K562 (cell line): ENCODE measurements around the gene MAD1L1. TPM values are rescaled to one million over a fixed set of nuclear protein-coding genes. Genes with fewer than 3 reads are reported as not detected.
A peak's percentile ranks its signal among the peaks of the same experiment; 100 is the strongest.

ENCODE experiments used
- EP400 ChIP-seq: fragments of 450-650 bp; IDR thresholded peaks from 2 replicates; pipeline ENCODE4 v1.6.1; 2017; ENCODE audit warnings: antibody characterized with exemption, mild to moderate bottlenecking, moderate library complexity
- FOXK1 ChIP-seq: sonication (generic); formaldehyde crosslinking; IDR thresholded peaks from 2 replicates; pipeline ENCODE4 v1.8.0; 2022; ENCODE audit warnings: missing genetic modification reagents, mild to moderate bottlenecking, borderline replicate concordance
- L3MBTL2 ChIP-seq: fragments of 450-650 bp; IDR thresholded peaks from 2 replicates; pipeline ENCODE4 v1.6.1; 2016; ENCODE audit warnings: mild to moderate bottlenecking, moderate library complexity
- LARP7 ChIP-seq: fragments of 450-650 bp; IDR thresholded peaks from 2 replicates; pipeline ENCODE4 v1.6.1; 2016
- MAZ ChIP-seq, 2 experiments: fragments of 450-650 bp in 1 of 2; sonication (generic) in 1 of 2; formaldehyde crosslinking; IDR thresholded peaks in 1 of 2; conservative IDR thresholded peaks in 1 of 2; 2 replicates each; pipeline versions ENCODE4 v1.4.0 to v1.5.0; 2020; ENCODE audit warnings: mild to moderate bottlenecking in 1 of 2, missing genetic modification reagents in 1 of 2
- MCM2 ChIP-seq: fragments of 450-650 bp; IDR thresholded peaks from 2 replicates; pipeline ENCODE4 v1.6.1; 2017; ENCODE audit warnings: low read depth, mild to moderate bottlenecking
- ZNF436 ChIP-seq: fragments of 250-450, 450-650 bp; sonication (Bioruptor Pico); formaldehyde crosslinking; IDR thresholded peaks from 2 replicates; pipeline ENCODE4 v1.7.0; 2020; ENCODE audit warnings: mild to moderate bottlenecking
- ZNF584 ChIP-seq: fragments of 200-800 bp; sonication (Bioruptor generic); IDR thresholded peaks from 2 replicates; pipeline ENCODE4 v1.6.1; 2016; ENCODE audit warnings: low read depth, mild to moderate bottlenecking, missing genetic modification characterization, missing compliant biosample characterization
- polyA plus RNA-seq, 8 experiments: library from polyadenylated mRNA; depleted of rRNA in 4 of 8; stranded (reverse) in 5 of 8; unstranded in 3 of 8; fragments of >200 nt; fragmentation: Nextera tagmentation in 2 of 8; fragmentation: Illumina TruSeq in 1 of 8; extraction: Ambion mirVana in 2 of 8; extraction: Trizol in 1 of 8; gene quantifications; 2 replicates each; pipeline versions ENCODE4 v1.2.1 to v1.2.3, GENCODE V29; 2011 to 2014; ENCODE audit warnings: inconsistent platforms in 1 of 8, missing spikeins in 1 of 8
- total RNA-seq, 7 experiments: library from RNA; depleted of rRNA in 6 of 7; stranded (reverse); fragments of >200 nt in 6 of 7; fragmentation: Illumina TruSeq in 2 of 7; extraction: Trizol in 2 of 7; gene quantifications; 2 replicates each; pipeline versions ENCODE4 v1.2.1 to v1.2.3, GENCODE V29; 2011 to 2021; ENCODE audit warnings: low replicate concordance in 1 of 7
- TF ChIP-seq, protein P1 (sequence below): sonication (generic); formaldehyde crosslinking; IDR thresholded peaks from 2 replicates; pipeline ENCODE4 v1.8.1; 2023; ENCODE audit warnings: mild to moderate bottlenecking, missing genetic modification reagents
- TF ChIP-seq, protein P2 (sequence below): fragments of 250-450 bp; sonication (Bioruptor Pico); IDR thresholded peaks from 2 replicates; pipeline ENCODE4 v1.8.0; 2022; ENCODE audit warnings: moderate library complexity, mild to moderate bottlenecking, inconsistent platforms
- TF ChIP-seq, protein P3 (sequence below): sonication (generic); formaldehyde crosslinking; IDR thresholded peaks from 2 replicates; pipeline ENCODE4 v1.9.0; 2022; ENCODE audit warnings: mild to moderate bottlenecking, missing genetic modification reagents
- TF ChIP-seq, protein P4 (sequence below), 2 experiments: fragments of 450-650 bp; conservative IDR thresholded peaks; 2 replicates each; pipeline ENCODE4 v1.6.1; 2017; ENCODE audit warnings: mild to moderate bottlenecking in 2 of 2, moderate library complexity in 2 of 2
- TF ChIP-seq, protein P5 (sequence below), 2 experiments: IDR thresholded peaks; 2 replicates each; pipeline ENCODE4 v1.6.1; 2011; ENCODE audit warnings: borderline replicate concordance in 1 of 2, control low read depth in 1 of 2, low read depth in 1 of 2, low read length in 1 of 2, mild to moderate bottlenecking in 1 of 2, mixed read lengths in 1 of 2, moderate library complexity in 1 of 2; ENCODE audit not compliant: insufficient read depth in 1 of 2, insufficient read length in 1 of 2, poor library complexity in 1 of 2, severe bottlenecking in 1 of 2; ENCODE audit errors: extremely low read depth in 1 of 2
- TF ChIP-seq, protein P6 (sequence below): fragments of 250-450 bp; sonication (Bioruptor Pico); IDR thresholded peaks from 2 replicates; pipeline ENCODE4 v1.5.0; 2020; ENCODE audit warnings: mild to moderate bottlenecking
- TF ChIP-seq, protein P7 (sequence below): fragments of 450-650 bp; IDR thresholded peaks from 2 replicates; pipeline ENCODE4 v1.6.1; 2017; ENCODE audit warnings: mild to moderate bottlenecking, moderate library complexity
- TF ChIP-seq, protein P8 (sequence below): sonication (generic); formaldehyde crosslinking; IDR thresholded peaks from 2 replicates; pipeline ENCODE4 v1.9.0; 2022; ENCODE audit warnings: mild to moderate bottlenecking, missing genetic modification reagents

MAD1L1 gene
- total and polyA plus RNA-seq, 9 of the 15 experiments (the other 6 are each of a cell fraction or from before 2014, with no cell fraction given): 1.7 to 89.7 (median 18.0) TPM

DNA sequence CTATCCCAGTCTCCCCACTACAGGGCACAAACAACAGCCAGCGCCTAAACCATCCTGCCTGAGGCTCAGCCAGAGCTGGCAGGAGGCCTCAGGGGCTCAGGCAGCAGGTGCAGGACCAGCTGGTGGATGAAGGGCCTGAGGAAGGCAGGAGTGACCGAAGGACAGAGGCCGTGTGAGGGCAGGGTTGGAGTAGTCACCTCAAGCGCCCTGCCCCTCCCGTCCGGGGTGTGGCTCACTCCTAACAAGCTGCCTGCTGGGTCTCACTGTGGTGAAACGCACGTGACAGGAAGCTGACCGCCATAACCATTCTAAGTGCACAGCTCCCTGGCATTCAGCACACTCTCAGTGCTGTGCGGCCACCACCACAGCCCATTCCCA, 281.6 kb downstream of the MAD1L1 start (continued):
- TF ChIP-seq, protein P1, sequence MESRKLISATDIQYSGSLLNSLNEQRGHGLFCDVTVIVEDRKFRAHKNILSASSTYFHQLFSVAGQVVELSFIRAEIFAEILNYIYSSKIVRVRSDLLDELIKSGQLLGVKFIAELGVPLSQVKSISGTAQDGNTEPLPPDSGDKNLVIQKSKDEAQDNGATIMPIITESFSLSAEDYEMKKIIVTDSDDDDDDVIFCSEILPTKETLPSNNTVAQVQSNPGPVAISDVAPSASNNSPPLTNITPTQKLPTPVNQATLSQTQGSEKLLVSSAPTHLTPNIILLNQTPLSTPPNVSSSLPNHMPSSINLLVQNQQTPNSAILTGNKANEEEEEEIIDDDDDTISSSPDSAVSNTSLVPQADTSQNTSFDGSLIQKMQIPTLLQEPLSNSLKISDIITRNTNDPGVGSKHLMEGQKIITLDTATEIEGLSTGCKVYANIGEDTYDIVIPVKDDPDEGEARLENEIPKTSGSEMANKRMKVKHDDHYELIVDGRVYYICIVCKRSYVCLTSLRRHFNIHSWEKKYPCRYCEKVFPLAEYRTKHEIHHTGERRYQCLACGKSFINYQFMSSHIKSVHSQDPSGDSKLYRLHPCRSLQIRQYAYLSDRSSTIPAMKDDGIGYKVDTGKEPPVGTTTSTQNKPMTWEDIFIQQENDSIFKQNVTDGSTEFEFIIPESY (CRISPR knock-in tag): peak; percentile 88
- TF ChIP-seq ZNF436 (no peak), EP400 (no peak), FOXK1 (no peak), L3MBTL2 (peak; percentile 60; the same call in 1 of the 2 replicates), LARP7 (no peak), MAZ (CRISPR knock-in tag; conservative IDR thresholded peaks at IDR 0.05 in 1 of 2, IDR thresholded peaks at IDR 0.05 in 1 of 2) (peak; percentile 55 to 56; a peak in 2 of 4 replicates), MCM2 (no peak), ZNF584 (CRISPR knock-in tag) (peak; percentile 84)
- TF ChIP-seq, protein P2, sequence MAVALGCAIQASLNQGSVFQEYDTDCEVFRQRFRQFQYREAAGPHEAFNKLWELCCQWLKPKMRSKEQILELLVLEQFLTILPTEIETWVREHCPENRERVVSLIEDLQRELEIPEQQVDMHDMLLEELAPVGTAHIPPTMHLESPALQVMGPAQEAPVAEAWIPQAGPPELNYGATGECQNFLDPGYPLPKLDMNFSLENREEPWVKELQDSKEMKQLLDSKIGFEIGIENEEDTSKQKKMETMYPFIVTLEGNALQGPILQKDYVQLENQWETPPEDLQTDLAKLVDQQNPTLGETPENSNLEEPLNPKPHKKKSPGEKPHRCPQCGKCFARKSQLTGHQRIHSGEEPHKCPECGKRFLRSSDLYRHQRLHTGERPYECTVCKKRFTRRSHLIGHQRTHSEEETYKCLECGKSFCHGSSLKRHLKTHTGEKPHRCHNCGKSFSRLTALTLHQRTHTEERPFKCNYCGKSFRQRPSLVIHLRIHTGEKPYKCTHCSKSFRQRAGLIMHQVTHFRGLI (CRISPR knock-in tag): no peak
- TF ChIP-seq, protein P3, sequence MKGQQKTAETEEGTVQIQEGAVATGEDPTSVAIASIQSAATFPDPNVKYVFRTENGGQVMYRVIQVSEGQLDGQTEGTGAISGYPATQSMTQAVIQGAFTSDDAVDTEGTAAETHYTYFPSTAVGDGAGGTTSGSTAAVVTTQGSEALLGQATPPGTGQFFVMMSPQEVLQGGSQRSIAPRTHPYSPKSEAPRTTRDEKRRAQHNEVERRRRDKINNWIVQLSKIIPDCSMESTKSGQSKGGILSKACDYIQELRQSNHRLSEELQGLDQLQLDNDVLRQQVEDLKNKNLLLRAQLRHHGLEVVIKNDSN: peak; percentile 84
- TF ChIP-seq, protein P4, sequence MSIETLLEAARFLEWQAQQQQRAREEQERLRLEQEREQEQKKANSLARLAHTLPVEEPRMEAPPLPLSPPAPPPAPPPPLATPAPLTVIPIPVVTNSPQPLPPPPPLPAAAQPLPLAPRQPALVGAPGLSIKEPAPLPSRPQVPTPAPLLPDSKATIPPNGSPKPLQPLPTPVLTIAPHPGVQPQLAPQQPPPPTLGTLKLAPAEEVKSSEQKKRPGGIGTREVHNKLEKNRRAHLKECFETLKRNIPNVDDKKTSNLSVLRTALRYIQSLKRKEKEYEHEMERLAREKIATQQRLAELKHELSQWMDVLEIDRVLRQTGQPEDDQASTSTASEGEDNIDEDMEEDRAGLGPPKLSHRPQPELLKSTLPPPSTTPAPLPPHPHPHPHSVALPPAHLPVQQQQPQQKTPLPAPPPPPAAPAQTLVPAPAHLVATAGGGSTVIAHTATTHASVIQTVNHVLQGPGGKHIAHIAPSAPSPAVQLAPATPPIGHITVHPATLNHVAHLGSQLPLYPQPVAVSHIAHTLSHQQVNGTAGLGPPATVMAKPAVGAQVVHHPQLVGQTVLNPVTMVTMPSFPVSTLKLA (conservative IDR thresholded peaks at IDR 0.05): peak in 1 of 2 experiments; percentile 27; a peak in 2 of 4 replicates
- TF ChIP-seq, protein P5, sequence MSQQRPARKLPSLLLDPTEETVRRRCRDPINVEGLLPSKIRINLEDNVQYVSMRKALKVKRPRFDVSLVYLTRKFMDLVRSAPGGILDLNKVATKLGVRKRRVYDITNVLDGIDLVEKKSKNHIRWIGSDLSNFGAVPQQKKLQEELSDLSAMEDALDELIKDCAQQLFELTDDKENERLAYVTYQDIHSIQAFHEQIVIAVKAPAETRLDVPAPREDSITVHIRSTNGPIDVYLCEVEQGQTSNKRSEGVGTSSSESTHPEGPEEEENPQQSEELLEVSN (IDR thresholded peaks at IDR 0.05; ENCODE audit: borderline replicate concordance in 1 of 2, extremely low read depth in 1 of 2, insufficient read depth in 1 of 2, insufficient read length in 1 of 2, low read depth in 1 of 2, low read length in 1 of 2, poor library complexity in 1 of 2, severe bottlenecking in 1 of 2): peak in 1 of 2 experiments; percentile 37
- TF ChIP-seq, protein P6, sequence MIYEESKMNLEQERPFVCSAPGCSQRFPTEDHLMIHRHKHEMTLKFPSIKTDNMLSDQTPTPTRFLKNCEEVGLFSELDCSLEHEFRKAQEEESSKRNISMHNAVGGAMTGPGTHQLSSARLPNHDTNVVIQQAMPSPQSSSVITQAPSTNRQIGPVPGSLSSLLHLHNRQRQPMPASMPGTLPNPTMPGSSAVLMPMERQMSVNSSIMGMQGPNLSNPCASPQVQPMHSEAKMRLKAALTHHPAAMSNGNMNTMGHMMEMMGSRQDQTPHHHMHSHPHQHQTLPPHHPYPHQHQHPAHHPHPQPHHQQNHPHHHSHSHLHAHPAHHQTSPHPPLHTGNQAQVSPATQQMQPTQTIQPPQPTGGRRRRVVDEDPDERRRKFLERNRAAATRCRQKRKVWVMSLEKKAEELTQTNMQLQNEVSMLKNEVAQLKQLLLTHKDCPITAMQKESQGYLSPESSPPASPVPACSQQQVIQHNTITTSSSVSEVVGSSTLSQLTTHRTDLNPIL (CRISPR knock-in tag): no peak
- TF ChIP-seq, protein P7, sequence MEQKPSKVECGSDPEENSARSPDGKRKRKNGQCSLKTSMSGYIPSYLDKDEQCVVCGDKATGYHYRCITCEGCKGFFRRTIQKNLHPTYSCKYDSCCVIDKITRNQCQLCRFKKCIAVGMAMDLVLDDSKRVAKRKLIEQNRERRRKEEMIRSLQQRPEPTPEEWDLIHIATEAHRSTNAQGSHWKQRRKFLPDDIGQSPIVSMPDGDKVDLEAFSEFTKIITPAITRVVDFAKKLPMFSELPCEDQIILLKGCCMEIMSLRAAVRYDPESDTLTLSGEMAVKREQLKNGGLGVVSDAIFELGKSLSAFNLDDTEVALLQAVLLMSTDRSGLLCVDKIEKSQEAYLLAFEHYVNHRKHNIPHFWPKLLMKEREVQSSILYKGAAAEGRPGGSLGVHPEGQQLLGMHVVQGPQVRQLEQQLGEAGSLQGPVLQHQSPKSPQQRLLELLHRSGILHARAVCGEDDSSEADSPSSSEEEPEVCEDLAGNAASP: peak; percentile 78
- TF ChIP-seq, protein P8, sequence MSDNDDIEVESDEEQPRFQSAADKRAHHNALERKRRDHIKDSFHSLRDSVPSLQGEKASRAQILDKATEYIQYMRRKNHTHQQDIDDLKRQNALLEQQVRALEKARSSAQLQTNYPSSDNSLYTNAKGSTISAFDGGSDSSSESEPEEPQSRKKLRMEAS (CRISPR knock-in tag): peak; percentile 69
